ENCODE data around the gene GIMAP1.

Gene GIMAP1

GRCh38 chr7:150722431-150722931 lies 6.1 kb downstream of the GIMAP1 start:
- no peaks in the 10 kb centered on the region for H3K79me2 ChIP-seq (ENCODE audit: insufficient read depth, low read depth)
- H3K4me1 ChIP-seq (ENCODE audit: low read depth, poor library complexity, severe bottlenecking), result no peaks in the 10 kb centered on the region
- no peaks in the 10 kb centered on the region for H3K36me3 ChIP-seq (ENCODE audit: insufficient read depth)
- no peak overlapping the region for H2AFZ ChIP-seq (ENCODE audit: low read depth)
- H3K27me3 ChIP-seq (ENCODE audit: insufficient read depth, low read depth), result no peaks in the 10 kb centered on the region
- H3K4me3 ChIP-seq (IDR thresholded peaks at IDR 0.05; ENCODE audit: insufficient read depth, low read depth, low read length), result no peak overlapping the region
- H3K4me2 ChIP-seq, result no peak overlapping the region
- no peak for TF ChIP-seq CTCF (conservative IDR thresholded peaks at IDR 0.05; ENCODE audit: low read depth, low read length)
- H3K9ac ChIP-seq, result no peak overlapping the region
- no peak overlapping the region for H3K27ac ChIP-seq
- no peaks in the 10 kb centered on the region for H4K20me1 ChIP-seq (ENCODE audit: insufficient read depth)

GRCh38 chr7:150723467-150723866 lies 7.1 kb downstream of the GIMAP1 start:
- no peaks in the 10 kb centered on the region for H3K36me3 ChIP-seq (ENCODE audit: insufficient read depth)
- H3K4me3 ChIP-seq (IDR thresholded peaks at IDR 0.05; ENCODE audit: insufficient read depth, low read depth, low read length), result no peak overlapping the region
- no peak overlapping the region for H2AFZ ChIP-seq (ENCODE audit: low read depth)
- H3K4me1 ChIP-seq (ENCODE audit: low read depth, poor library complexity, severe bottlenecking), result no peaks in the 10 kb centered on the region
- no peaks in the 10 kb centered on the region for H3K79me2 ChIP-seq (ENCODE audit: insufficient read depth, low read depth)
- H3K27ac ChIP-seq, result no peak overlapping the region
- TF ChIP-seq CTCF (conservative IDR thresholded peaks at IDR 0.05; ENCODE audit: low read depth, low read length), result no peak
- H4K20me1 ChIP-seq (ENCODE audit: insufficient read depth), result no peaks in the 10 kb centered on the region
- H3K4me2 ChIP-seq, result no peak overlapping the region
- no peaks in the 10 kb centered on the region for H3K27me3 ChIP-seq (ENCODE audit: insufficient read depth, low read depth)
- H3K9ac ChIP-seq, result no peak overlapping the region

- Histone ChIP-seq H3K27me3 (ENCODE audit: insufficient read depth, low read depth) (no peaks in the 10 kb centered on the region), H3K79me2 (ENCODE audit: insufficient read depth, low read depth) (no peaks in the 10 kb centered on the region), H3K4me2 (no peak overlapping the region)
These were observed 11.0 kb downstream of the GIMAP1 start for GRCh38 chr7:150727381-150727780.

GRCh38 chr7:150728011-150728410 lies 11.6 kb downstream of the GIMAP1 start:
- H3K36me3 ChIP-seq (ENCODE audit: insufficient read depth), result no peaks in the 10 kb centered on the region
- no peak overlapping the region for H2AFZ ChIP-seq (ENCODE audit: low read depth)
- no peaks in the 10 kb centered on the region for H3K27me3 ChIP-seq (ENCODE audit: insufficient read depth, low read depth)
- no peaks in the 10 kb centered on the region for H4K20me1 ChIP-seq (ENCODE audit: insufficient read depth)
- no peak overlapping the region for H3K27ac ChIP-seq
- no peak overlapping the region for H3K4me3 ChIP-seq (IDR thresholded peaks at IDR 0.05; ENCODE audit: insufficient read depth, low read depth, low read length)
- no peak for TF ChIP-seq CTCF (conservative IDR thresholded peaks at IDR 0.05; ENCODE audit: low read depth, low read length)
- H3K4me1 ChIP-seq (ENCODE audit: low read depth, poor library complexity, severe bottlenecking), result no peaks in the 10 kb centered on the region
- H3K4me2 ChIP-seq, result no peak overlapping the region
- H3K79me2 ChIP-seq (ENCODE audit: insufficient read depth, low read depth), result no peaks in the 10 kb centered on the region
- H3K9ac ChIP-seq, result no peak overlapping the region

More at GRCh38 chr7:150727381-150727780, 11.0 kb downstream of the GIMAP1 start:
- Histone ChIP-seq H3K4me3 (IDR thresholded peaks at IDR 0.05; ENCODE audit: insufficient read depth, low read depth, low read length) (no peak overlapping the region), H4K20me1 (ENCODE audit: insufficient read depth) (no peaks in the 10 kb centered on the region), H2AFZ (ENCODE audit: low read depth) (no peak overlapping the region), H3K9ac (no peak overlapping the region), H3K27ac (no peak overlapping the region), H3K36me3 (ENCODE audit: insufficient read depth) (no peaks in the 10 kb centered on the region), H3K4me1 (ENCODE audit: low read depth, poor library complexity, severe bottlenecking) (no peaks in the 10 kb centered on the region)
- no peak for TF ChIP-seq CTCF (conservative IDR thresholded peaks at IDR 0.05; ENCODE audit: low read depth, low read length)

Measured in KMS-11 (cell line).